ENCODE data around the gene SP5. TPM values are rescaled to one million over a fixed set of nuclear protein-coding genes. Genes with fewer than 3 reads are reported as not detected.
"Not testable (repeated sequence)": the region's sequence is repeated elsewhere in the genome, so short reads cannot be mapped to it uniquely, and the experiment has no call there.

SP5 gene
- total RNA-seq, 1 experiment from 2014 or later = 1.7 TPM

GRCh38 chr2:170674282-170674681 is 40.9 kb upstream of the SP5 start:
- H3K4me3 Mint-ChIP-seq; POLR2A ChIA-PET; ATAC-seq; H3K27ac Mint-ChIP-seq; CTCF ChIA-PET; H3K27me3 Mint-ChIP-seq (ENCODE audit: low read depth); DNase-seq (ENCODE audit: low spot score); H3K36me3 Mint-ChIP-seq; H3K9me3 Mint-ChIP-seq: not testable (repeated sequence)
- peaks cover 23% of the 10 kb centered on the region for H3K4me1 Mint-ChIP-seq
- TF ChIP-seq ZNF121 (CRISPR knock-in tag; IDR thresholded peaks at IDR 0.05) = peak; percentile 64

- H3K9me3 Mint-ChIP-seq = no peaks in the 10 kb centered on the region
- ChIA-PET CTCF (no interaction called here), POLR2A (no interaction called here)
- no peak overlapping the region for H3K27ac Mint-ChIP-seq
- ATAC-seq = no peak
- peaks cover 5% of the 10 kb centered on the region; the same call in 1 of the 2 replicates for H3K27me3 Mint-ChIP-seq (ENCODE audit: low read depth)
- TF ChIP-seq NFYB (CRISPR knock-in tag; conservative IDR thresholded peaks at IDR 0.05; ENCODE audit: low read depth) (no peak), JUN (CRISPR knock-in tag; IDR thresholded peaks at IDR 0.05) (no peak), ZNF671 (CRISPR knock-in tag; IDR thresholded peaks at IDR 0.05) (no peak), NR3C1 (CRISPR knock-in tag; conservative IDR thresholded peaks at IDR 0.05; ENCODE audit: low read depth) (no peak), ZMAT4 (CRISPR knock-in tag; IDR thresholded peaks at IDR 0.05) (no peak)
- H3K4me3 Mint-ChIP-seq = no peak overlapping the region
- peaks cover 37% of the 10 kb centered on the region for H3K4me1 Mint-ChIP-seq
- H3K36me3 Mint-ChIP-seq = no peaks in the 10 kb centered on the region
- DNase-seq (ENCODE audit: low spot score) = no peak
Observed at GRCh38 chr2:170675701-170676100, 39.4 kb upstream of the SP5 start.

GRCh38 chr2:170679607-170680079 is 35.5 kb upstream of the SP5 start:
- ATAC-seq (peak; percentile 16), DNase-seq (ENCODE audit: low spot score) (no peak)
- peaks cover 5% of the 10 kb centered on the region for H3K27me3 Mint-ChIP-seq (ENCODE audit: low read depth)
- peaks cover 45% of the 10 kb centered on the region for H3K4me1 Mint-ChIP-seq
- H3K27ac Mint-ChIP-seq = peak overlapping the region; percentile 94
- ChIA-PET CTCF (interaction anchor here (0.6 to 2.4 kb wide), 9 partner anchors 11 to 895 kb away, joined by 3 to 13 read pairs (median 4); no protein-coding TSS in a partner anchor), POLR2A (interaction anchor here (0.5 kb wide), 1 partner anchor 218 kb away, joined by 3 read pairs; no protein-coding TSS in a partner anchor)
- H3K9me3 Mint-ChIP-seq = no peaks in the 10 kb centered on the region
- peak overlapping the region; percentile 51 for H3K4me3 Mint-ChIP-seq
- TF ChIP-seq GRHL2 (CRISPR knock-in tag; IDR thresholded peaks at IDR 0.05; ENCODE audit: insufficient replicate concordance, severe bottlenecking) = no peak
- no peak for TF ChIP-seq AFF4 (CRISPR knock-in tag; IDR thresholded peaks at IDR 0.05; ENCODE audit: borderline replicate concordance)
- no peak for TF ChIP-seq ATF3 (CRISPR knock-in tag; conservative IDR thresholded peaks at IDR 0.05)
- TF ChIP-seq NFE2L1 (CRISPR knock-in tag; IDR thresholded peaks at IDR 0.05) = no peak
- no peak for TF ChIP-seq ZMAT4 (CRISPR knock-in tag; IDR thresholded peaks at IDR 0.05)
- TF ChIP-seq IRF2 (CRISPR knock-in tag; IDR thresholded peaks at IDR 0.05; ENCODE audit: borderline replicate concordance, low read depth) = no peak
- no peak for TF ChIP-seq ARID4B (CRISPR knock-in tag; IDR thresholded peaks at IDR 0.05; ENCODE audit: borderline replicate concordance)
- TF ChIP-seq E2F4 (CRISPR knock-in tag; IDR thresholded peaks at IDR 0.05; ENCODE audit: borderline replicate concordance, low read depth) = no peak
- TF ChIP-seq FOXP1 (CRISPR knock-in tag; IDR thresholded peaks at IDR 0.05; ENCODE audit: borderline replicate concordance) = no peak
- H3K36me3 Mint-ChIP-seq = no peaks in the 10 kb centered on the region

Data from WTC11 (cell line).